WTC11 (cell line): ENCODE results near the gene HOXA2.

Source experiments
- CBFB ChIP-seq: sonication (generic); formaldehyde crosslinking; IDR thresholded peaks from 2 replicates; pipeline ENCODE4 v1.8.1; 2022; ENCODE audit warnings: mild to moderate bottlenecking, low read depth, missing genetic modification reagents
- E2F4 ChIP-seq: sonication (generic); formaldehyde crosslinking; IDR thresholded peaks from 2 replicates; pipeline ENCODE4 v1.8.1; 2022; ENCODE audit warnings: low read depth, mild to moderate bottlenecking, moderate library complexity, missing genetic modification reagents, borderline replicate concordance
- ESRRA ChIP-seq: sonication (generic); formaldehyde crosslinking; IDR thresholded peaks from 2 replicates; pipeline ENCODE4 v1.8.1; 2022; ENCODE audit warnings: mild to moderate bottlenecking, missing genetic modification reagents, borderline replicate concordance
- IRF2 ChIP-seq: sonication (generic); formaldehyde crosslinking; IDR thresholded peaks from 2 replicates; pipeline ENCODE4 v1.8.0; 2022; ENCODE audit warnings: low read depth, missing genetic modification reagents, borderline replicate concordance
- NFE2L1 ChIP-seq: sonication (generic); formaldehyde crosslinking; IDR thresholded peaks from 2 replicates; pipeline ENCODE4 v1.8.1; 2023; ENCODE audit warnings: missing genetic modification reagents
- PRDM15 ChIP-seq: sonication (generic); formaldehyde crosslinking; IDR thresholded peaks from 2 replicates; pipeline ENCODE4 v1.8.0; 2022; ENCODE audit warnings: missing genetic modification reagents
- TEAD4 ChIP-seq: sonication (generic); formaldehyde crosslinking; IDR thresholded peaks from 2 replicates; pipeline ENCODE4 v1.8.0; 2022; ENCODE audit warnings: mild to moderate bottlenecking, missing genetic modification reagents
- TP53 ChIP-seq: sonication (generic); formaldehyde crosslinking; IDR thresholded peaks from 2 replicates; pipeline ENCODE4 v1.8.1; 2023; ENCODE audit warnings: mild to moderate bottlenecking, missing genetic modification reagents
- ZNF121 ChIP-seq: sonication (generic); formaldehyde crosslinking; IDR thresholded peaks from 2 replicates; pipeline ENCODE4 v1.8.0; 2023; ENCODE audit warnings: missing genetic modification reagents
- ZNF317 ChIP-seq: sonication (generic); formaldehyde crosslinking; IDR thresholded peaks from 2 replicates; pipeline ENCODE4 v1.8.1; 2023; ENCODE audit warnings: low read depth, mild to moderate bottlenecking, moderate library complexity, missing genetic modification reagents, borderline replicate concordance
- ZNF396 ChIP-seq: fragments of 250-450 bp; sonication (Bioruptor Pico); IDR thresholded peaks from 2 replicates; pipeline ENCODE4 v1.8.0; 2021; ENCODE audit warnings: mild to moderate bottlenecking, moderate library complexity, borderline replicate concordance
- TF ChIP-seq, protein P1 (sequence below): fragments of 200-600 bp; IDR thresholded peaks from 2 replicates; pipeline ENCODE4 v1.8.0; 2022; ENCODE audit warnings: antibody characterized with exemption
- TF ChIP-seq, protein P2 (sequence below): sonication (generic); formaldehyde crosslinking; IDR thresholded peaks from 2 replicates; pipeline ENCODE4 v1.8.0; 2023; ENCODE audit warnings: missing genetic modification reagents, mild to moderate bottlenecking, borderline replicate concordance
- TF ChIP-seq, protein P3 (sequence below): sonication (generic); formaldehyde crosslinking; conservative IDR thresholded peaks from 2 replicates; pipeline ENCODE4 v1.8.1; 2023; ENCODE audit warnings: mild to moderate bottlenecking, low read depth, missing genetic modification reagents, moderate library complexity

GRCh38 chr7:27101957-27102580, 414 bp downstream of the HOXA2 start:
- TF ChIP-seq PRDM15, result no peak
- no peak for TF ChIP-seq NFE2L1 (CRISPR knock-in tag)
- TF ChIP-seq, protein P1, sequence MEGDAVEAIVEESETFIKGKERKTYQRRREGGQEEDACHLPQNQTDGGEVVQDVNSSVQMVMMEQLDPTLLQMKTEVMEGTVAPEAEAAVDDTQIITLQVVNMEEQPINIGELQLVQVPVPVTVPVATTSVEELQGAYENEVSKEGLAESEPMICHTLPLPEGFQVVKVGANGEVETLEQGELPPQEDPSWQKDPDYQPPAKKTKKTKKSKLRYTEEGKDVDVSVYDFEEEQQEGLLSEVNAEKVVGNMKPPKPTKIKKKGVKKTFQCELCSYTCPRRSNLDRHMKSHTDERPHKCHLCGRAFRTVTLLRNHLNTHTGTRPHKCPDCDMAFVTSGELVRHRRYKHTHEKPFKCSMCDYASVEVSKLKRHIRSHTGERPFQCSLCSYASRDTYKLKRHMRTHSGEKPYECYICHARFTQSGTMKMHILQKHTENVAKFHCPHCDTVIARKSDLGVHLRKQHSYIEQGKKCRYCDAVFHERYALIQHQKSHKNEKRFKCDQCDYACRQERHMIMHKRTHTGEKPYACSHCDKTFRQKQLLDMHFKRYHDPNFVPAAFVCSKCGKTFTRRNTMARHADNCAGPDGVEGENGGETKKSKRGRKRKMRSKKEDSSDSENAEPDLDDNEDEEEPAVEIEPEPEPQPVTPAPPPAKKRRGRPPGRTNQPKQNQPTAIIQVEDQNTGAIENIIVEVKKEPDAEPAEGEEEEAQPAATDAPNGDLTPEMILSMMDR, result no peak
- TF ChIP-seq ZNF317, result no peak
- TF ChIP-seq ZNF121 (CRISPR knock-in tag), result no peak
- TF ChIP-seq E2F4 (CRISPR knock-in tag), result no peak
- TF ChIP-seq, protein P2, sequence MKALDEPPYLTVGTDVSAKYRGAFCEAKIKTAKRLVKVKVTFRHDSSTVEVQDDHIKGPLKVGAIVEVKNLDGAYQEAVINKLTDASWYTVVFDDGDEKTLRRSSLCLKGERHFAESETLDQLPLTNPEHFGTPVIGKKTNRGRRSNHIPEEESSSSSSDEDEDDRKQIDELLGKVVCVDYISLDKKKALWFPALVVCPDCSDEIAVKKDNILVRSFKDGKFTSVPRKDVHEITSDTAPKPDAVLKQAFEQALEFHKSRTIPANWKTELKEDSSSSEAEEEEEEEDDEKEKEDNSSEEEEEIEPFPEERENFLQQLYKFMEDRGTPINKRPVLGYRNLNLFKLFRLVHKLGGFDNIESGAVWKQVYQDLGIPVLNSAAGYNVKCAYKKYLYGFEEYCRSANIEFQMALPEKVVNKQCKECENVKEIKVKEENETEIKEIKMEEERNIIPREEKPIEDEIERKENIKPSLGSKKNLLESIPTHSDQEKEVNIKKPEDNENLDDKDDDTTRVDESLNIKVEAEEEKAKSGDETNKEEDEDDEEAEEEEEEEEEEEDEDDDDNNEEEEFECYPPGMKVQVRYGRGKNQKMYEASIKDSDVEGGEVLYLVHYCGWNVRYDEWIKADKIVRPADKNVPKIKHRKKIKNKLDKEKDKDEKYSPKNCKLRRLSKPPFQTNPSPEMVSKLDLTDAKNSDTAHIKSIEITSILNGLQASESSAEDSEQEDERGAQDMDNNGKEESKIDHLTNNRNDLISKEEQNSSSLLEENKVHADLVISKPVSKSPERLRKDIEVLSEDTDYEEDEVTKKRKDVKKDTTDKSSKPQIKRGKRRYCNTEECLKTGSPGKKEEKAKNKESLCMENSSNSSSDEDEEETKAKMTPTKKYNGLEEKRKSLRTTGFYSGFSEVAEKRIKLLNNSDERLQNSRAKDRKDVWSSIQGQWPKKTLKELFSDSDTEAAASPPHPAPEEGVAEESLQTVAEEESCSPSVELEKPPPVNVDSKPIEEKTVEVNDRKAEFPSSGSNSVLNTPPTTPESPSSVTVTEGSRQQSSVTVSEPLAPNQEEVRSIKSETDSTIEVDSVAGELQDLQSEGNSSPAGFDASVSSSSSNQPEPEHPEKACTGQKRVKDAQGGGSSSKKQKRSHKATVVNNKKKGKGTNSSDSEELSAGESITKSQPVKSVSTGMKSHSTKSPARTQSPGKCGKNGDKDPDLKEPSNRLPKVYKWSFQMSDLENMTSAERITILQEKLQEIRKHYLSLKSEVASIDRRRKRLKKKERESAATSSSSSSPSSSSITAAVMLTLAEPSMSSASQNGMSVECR (CRISPR knock-in tag), result no peak
- TF ChIP-seq ESRRA (CRISPR knock-in tag), result no peak
- no peak for TF ChIP-seq TP53
- TF ChIP-seq, protein P3, sequence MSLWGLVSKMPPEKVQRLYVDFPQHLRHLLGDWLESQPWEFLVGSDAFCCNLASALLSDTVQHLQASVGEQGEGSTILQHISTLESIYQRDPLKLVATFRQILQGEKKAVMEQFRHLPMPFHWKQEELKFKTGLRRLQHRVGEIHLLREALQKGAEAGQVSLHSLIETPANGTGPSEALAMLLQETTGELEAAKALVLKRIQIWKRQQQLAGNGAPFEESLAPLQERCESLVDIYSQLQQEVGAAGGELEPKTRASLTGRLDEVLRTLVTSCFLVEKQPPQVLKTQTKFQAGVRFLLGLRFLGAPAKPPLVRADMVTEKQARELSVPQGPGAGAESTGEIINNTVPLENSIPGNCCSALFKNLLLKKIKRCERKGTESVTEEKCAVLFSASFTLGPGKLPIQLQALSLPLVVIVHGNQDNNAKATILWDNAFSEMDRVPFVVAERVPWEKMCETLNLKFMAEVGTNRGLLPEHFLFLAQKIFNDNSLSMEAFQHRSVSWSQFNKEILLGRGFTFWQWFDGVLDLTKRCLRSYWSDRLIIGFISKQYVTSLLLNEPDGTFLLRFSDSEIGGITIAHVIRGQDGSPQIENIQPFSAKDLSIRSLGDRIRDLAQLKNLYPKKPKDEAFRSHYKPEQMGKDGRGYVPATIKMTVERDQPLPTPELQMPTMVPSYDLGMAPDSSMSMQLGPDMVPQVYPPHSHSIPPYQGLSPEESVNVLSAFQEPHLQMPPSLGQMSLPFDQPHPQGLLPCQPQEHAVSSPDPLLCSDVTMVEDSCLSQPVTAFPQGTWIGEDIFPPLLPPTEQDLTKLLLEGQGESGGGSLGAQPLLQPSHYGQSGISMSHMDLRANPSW, result no peak
- no peak for TF ChIP-seq CBFB (CRISPR knock-in tag)
- no peak for TF ChIP-seq TEAD4 (CRISPR knock-in tag)
- TF ChIP-seq ZNF396 (CRISPR knock-in tag), result no peak
- TF ChIP-seq IRF2 (CRISPR knock-in tag), result no peak
